ENCODE results near the gene PLEKHA6.
A peak's percentile ranks its signal among the peaks of the same experiment; 100 is the strongest.
"Not testable (repeated sequence)": the region's sequence is repeated elsewhere in the genome, so short reads cannot be mapped to it uniquely, and the experiment has no call there.

PLEKHA6 gene

DNA sequence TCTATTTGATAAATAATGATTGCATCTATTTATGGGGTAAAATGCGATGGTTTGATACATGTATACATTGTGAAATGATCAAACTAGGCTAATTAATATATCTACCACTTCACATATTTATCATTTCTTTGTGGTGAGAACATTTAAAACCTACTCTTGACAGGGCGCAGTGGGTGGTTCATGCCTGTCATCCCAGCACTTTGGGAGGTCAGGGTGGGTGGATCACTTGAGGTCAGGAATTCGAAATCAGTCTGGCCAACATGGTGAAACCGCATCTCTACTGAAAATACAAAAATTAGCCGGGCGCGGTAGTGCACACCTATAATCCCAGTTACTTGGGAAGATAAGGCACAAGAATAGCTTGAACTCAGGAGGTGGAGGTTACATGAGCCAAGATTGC lies 25.3 kb downstream of the PLEKHA6 start:
- no peak for DNase-seq

DNA sequence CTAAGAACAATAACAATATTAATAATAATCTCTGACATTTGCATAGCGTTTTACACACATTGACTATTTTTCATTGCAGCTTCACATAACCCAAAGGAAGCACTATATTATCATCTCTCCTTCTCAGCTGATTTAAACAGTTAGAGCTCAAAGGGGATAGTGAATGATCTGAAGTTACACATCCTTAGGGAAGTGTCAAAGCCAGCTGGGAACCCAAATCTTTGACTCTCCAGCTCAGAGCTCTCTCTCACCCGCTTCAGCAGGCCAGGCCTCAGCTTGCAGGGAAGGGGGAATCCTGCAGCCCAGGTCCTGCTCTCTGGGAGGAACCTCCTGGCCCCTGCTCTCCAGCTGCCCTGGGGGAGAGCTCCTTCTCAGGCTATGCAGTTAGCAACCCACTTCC lies 26.3 kb downstream of the PLEKHA6 start:
- no peak for DNase-seq

DNA sequence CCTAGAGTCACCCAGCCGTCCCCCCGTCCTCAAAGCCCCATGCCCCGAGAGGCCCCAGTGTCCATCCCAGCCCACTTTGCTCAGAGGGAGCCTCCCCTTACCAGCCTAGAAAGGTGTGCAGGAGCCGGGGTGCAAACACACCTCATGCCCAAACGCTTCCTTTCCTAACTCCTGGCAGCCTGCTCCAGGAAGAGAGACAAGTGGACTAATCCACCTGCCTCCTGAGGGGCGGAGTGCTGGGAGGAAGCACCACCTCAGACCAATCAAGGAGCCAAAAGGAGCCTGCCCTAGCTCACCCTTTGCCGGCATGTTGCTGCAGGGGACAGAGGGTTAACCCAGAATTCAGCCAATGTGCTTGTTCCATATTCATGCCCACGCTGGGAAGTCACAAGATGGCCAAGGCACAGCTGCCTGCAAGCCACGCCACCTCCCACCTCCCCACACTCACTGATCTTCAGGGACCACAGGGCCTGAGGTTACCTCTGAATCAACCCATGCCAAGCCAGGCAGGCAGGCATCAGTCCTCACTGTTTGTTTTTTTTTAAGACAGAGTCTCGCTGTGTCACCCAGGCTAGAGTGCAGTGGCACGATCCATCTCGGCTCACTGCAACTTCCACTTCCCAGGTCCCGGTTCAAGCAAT lies 27.8 kb downstream of the PLEKHA6 start:
- DNase-seq: no peak

DNA sequence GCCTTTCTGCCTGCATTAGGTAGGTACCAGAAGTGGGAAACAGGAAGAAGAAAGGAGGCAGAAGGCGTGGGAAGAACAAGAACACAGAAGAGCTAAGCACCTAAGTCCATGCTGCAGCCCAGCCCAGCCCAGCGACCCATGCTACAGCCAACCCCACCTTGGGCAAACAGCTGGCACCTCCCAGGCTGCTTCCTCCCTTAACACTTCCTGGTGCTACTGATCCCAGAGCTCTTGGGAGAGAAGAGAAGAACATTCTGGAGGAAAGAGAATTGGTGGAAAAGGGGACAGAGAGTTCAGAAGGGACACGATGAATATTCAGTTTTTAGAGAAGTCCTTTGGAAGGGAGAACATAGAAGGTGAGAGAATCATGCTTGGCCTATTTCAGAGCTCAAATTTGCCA lies 28.5 kb downstream of the PLEKHA6 start:
- no peak for DNase-seq

DNA sequence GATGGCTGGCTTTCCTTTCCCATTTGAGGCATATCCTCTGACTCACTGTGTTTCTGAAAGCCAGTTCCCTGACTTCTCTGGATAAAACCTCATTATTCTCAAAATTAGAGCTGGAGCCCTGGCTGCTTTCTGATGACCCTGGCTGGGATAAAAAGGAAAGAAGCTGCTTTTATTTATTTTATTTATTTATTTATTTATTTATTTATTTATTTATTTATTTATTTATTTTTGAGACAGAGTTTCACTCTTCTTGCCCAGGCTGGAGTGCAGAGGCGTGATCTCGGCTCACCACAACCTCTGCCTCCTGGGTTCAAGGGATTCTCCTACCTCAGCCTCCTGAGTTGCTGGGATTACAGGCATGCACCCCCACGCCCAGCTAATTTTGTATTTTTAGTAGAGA lies 31.9 kb downstream of the PLEKHA6 start:
- DNase-seq: not testable (repeated sequence)

DNA sequence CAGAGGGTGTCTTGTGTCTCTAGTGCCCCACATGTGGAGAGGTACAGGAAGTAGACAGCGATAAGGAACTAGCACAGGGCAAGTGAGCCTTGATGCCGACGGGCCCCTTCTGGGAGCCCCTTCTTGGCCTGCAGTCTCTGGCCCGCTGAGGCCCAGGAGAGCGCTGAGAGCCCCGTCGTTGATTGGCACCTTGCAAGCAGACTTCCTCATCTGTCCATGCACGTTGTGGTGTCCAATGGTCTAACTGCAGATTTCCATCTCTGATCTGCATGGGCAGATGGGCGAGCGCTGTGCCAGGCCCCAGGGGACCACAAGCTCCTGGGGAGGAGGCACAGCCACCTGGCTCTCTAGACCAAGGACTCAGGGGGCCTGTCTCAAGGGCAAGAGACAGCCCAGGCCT lies 32.4 kb downstream of the PLEKHA6 start:
- DNase-seq: no peak

DNA sequence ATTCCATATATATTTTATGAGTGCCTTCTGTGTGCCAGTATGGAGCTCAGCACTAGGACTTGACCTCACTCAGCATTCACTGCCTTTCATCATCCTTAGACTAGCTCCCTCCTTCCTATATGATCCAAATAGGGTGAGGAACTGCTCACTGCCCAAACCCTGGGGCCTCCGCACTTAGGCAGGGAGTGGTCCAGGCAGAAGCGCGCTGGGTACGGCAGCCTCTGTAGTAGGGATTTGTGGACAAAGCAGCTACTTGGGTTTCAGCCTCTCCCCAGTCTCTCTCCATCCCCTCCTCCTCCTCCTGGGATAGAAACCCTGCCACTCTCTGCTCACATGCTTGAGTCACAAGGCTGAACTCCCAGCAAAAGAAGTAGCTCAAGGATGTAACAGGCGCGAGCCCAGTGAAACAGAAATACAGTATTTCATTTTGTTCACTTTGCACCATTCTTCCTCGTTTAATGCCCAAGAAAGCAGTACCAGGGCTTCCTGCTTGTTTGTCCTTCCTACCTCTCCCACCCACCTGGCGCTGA lies 32.9 kb downstream of the PLEKHA6 start:
- no peak for DNase-seq

DNA sequence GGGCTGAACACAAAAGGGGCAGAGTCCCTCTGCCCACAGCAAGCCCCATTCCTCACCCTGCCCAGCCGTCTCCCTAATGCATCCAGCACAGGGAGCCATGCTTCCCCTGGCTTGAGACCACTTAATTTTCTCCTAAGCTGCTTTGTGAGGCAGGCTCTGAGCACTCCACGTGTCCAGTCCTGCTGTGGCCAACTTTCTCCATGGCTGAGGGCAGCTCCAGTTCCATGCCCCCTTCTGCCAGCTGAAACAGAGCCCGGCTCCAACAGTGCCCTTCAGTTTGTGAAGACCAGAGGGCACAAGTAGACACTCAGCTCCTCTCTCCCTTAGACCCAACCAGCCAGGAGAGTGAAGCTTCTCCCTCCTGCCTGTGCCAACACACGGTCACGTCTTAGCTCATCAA lies 33.8 kb downstream of the PLEKHA6 start:
- no peak for DNase-seq

DNA sequence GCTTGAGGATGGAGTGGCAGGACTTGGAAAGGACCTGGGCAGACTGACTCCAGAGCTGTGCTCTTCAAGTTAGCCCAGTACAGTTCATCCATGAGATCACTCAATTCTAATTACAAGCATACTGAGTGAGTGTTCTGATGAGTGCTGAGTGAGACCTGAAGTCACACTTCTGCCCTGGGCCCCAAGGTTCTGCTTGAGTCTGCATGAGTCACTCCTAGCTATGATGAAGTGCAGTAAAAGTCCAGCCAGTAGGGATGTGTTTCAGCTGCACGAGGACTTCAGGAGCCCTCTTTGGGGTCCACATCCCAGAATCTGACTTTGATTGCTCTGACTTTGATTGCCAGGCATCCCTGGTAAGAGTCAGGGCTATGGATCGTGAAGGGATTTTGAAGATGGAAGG lies 35.8 kb downstream of the PLEKHA6 start:
- peak; percentile 64 for DNase-seq

DNA sequence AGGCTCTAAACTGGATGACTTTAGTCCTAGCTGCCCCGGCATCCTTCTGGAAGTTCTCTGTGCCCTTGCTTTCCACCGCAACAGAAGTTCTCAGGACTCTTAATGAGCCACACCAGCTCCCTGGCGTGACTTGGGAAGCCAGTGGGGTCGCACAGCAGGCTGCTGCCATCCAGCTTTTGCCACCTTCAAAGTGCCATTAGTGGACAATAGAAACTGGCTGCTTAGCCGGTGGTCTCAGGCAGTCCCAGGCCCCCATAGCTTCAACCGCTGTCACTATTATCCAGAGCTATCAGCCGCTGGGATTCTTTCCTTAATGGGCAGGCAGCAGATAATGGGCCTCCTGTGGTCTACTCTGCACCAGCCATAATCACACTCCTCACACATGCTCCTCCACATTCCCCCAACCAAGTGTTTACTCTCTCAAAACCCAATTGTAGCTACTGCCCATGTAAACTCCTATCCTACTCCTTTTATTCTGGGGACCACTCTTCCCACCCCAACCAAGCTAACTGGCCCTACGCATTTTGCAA lies 37.3 kb downstream of the PLEKHA6 start:
- DNase-seq: no peak

DNA sequence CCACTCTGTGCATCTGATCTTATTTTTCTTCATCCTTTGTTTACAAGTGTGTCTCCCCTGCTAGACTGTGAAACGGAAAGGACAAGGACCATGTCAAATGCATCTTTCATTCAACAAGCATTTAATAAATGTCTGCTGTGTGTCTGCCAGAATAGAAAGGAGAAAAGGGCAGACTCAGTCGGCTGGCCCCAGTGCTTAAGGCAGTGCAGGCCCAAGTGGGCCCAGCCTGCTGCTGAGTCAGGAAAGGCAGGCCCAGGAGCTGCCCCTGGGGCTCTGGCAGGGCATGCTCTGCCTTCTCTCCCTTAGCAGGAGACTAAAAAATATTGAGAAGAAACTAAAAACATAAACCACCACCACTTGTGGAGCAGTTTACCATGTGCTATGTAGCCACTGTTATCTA lies 38.1 kb downstream of the PLEKHA6 start:
- no peak for DNase-seq

DNA sequence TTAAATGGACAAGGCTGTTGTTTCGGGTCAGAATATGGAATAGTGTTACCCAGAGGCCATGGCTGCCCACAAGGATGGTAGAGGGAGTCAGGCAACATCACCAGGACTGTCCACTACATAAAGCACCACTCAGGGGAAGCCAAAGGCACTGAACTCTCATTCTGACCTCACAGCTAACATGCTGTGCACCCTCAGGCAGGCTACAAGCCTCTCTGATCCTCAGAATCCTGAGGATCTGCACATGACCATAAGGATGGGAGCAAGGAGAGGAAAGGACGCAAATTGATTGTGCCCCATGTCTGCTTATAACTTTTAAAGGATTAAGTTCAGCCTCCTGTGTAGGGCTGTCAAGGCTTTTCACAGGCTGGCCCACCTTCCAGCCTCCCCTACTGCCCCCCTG lies 38.7 kb downstream of the PLEKHA6 start:
- no peak for DNase-seq

DNA sequence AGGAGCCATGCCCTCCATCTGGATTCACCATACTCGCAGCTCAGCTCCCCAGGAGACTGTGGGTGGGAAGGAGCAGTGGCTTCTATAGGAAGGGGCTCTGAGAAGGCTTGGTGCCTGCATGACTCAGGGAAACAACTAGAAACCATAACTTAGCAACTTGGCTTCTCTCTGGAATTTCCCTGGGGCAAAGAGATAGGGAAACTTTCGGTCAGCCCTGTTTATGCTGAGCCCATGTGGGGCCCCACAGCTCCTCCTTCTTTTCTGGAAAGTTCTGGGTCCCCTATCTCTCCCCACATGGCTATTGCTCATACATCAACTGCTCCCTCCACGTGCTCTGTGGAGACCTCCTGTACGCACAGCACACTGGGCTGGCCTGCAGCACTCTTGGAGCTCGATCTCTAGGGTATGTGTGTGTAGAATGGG lies 39.3 kb downstream of the PLEKHA6 start:
- peak; percentile 32 for DNase-seq

DNA sequence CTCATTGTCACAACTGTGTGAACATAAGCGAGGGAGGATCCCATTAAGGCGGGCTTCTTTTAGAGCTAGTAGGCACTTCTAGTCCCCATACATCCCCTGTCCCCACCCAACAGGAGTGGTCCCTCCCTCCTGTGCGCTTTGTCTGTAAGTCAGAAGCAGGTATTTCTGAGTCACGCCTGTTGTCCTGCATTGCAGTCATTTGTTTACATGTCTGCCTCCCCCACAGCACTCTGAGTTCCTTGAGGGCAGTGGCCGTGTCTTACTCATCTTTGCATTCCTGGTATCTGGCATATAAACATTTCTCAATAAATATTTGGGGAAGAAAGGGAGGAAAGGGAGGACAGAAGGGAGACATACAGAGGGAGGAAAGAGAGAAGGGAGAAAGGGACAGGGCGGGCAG lies 40.3 kb downstream of the PLEKHA6 start:
- DNase-seq: no peak

DNA sequence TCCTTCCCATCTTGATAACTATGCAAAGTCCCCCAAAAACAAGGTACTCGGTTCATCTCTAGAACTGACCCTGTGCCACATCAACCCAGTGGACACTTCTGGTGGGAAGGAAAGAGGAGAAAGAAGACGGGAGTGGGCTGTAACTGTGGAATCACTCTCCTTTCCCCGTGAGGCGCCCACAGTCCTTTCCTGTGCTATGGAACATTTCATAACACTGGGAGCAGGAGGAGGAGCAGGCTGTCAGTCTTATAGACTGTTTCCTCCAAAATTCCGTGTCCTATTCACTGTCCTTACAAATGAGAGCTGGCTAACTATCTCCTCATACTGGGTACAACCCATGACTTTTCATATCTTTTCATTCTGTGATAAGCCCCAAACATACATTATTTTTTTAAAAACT lies 40.7 kb downstream of the PLEKHA6 start:
- DNase-seq: no peak

DNA sequence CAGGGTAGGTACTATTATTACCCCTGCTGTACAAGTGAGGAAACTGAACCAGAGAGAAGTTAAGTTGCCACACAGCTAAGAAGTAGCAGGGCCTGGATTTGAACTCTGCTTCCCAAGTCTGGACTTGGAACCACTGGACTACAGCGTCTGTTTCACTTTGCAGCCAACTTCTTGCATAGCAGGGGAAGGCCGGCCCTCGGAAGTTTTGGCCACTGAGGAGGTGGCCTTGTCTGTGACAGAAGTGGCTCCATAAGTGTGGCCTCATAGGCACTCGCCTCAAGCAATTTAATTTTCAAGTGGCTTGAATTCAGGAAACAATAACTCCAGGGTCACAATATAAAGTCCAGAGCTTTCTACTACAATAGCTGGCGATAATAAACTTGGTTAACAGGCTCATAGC lies 41.4 kb downstream of the PLEKHA6 start:
- no peak for DNase-seq

DNA sequence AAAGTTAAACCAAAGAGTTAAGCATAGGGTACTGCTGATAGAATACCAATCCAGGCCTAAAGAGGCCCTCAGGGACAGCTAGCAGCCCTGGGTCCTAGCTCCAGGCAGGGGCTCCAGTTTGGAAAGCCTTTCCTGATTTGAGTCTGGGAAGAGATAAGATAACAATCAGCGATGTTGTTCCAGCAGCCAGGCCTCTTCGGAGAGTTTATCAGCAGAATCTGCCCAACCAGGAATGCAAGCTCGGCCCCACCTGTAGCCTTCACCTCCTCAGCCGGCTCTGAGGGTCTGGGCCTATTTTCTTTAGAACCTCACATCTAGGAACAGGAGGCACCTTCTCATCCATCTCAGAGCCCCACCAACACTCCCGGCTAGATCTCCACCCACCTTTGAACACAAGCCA lies 42.6 kb downstream of the PLEKHA6 start:
- DNase-seq: no peak

DNA sequence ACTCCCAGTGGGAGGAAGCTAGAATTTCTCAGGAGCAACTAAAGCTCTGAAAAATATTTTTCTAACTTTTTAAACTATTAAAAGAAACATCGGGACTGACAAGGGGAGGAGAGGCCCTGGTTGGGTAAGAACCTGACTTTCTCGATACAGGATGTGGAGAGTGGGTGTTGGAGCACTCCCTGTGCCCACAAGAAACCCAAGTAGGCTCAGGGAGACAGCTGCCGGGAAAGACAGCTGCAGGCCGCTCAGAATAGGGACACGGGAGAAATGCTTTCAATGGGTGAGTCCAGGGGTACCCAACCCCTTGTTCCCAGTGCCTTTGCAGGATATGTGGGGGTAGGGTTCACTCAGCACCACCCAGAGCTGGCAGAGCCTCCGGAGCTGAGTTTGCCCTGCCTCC lies 43.6 kb downstream of the PLEKHA6 start:
- no peak for DNase-seq

DNA sequence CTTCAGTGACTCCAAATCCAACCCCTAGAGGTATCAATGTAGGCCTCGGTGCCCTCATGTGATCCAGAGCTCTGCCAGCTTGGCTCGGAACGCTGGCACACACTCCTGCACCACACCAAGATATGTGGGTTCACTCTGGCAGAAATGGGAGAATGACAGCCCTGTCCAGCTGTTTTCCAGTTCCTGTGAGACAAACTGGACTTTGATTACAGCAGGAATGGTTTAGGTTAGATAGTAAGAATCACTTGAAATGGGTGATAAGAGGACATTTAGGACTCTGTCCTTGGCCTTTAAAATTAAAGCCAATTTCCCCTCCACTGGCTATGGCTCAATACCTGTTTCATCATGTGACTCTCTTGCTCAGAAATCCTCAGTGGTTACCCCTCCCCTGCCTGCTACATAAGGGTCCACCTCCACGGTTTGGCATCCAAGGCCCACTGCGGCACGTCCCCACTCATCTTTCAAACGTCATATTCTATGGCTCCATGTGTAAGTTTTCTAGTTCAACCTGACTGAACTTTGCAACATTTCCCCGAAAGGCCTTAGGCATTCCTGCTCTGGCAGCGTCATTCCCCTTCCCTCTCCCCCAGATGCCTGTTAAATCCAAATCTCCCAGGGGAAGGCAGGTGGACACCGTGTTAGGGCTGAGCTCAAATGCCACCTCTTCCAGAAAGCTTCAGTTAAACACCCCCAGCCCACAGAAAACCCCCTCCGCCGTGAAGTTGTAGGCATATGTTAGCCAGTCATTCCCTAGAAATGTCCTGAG lies 44.7 kb downstream of the PLEKHA6 start:
- DNase-seq: no peak

DNA sequence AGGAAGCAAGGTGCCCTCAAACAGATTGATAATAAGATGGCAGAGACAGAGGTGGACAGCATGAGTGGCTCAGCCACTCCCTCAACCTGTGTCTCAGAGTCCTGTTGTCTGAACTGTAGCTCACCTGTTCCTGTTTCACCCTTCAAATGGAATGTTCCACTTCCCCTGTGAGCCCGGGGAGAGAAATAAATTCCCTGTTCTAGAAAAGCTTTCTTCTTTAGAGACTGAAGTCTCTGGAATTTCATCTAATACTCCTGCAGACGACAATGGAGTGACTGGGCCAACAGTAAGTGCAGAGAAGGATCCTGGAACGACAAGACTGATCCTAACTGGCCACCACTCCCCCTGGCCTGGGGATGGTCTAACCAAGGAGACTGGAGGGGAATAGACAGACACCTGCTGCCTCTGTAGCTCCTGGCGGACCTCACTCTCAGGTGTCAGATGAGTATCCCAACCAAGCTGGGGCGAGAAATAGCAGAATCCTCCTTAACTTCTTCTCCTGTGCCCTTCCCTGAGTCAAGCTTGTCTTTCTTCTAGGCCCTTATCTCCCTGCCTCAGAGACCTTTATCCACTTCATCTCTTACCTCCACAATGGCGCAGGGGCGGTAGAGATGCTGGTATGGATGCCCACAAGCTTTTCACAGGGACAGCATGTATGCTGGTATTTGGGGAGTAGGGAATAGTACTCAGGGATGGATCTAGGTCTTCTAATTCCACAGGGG lies 45.4 kb downstream of the PLEKHA6 start:
- no peak for DNase-seq

DNA sequence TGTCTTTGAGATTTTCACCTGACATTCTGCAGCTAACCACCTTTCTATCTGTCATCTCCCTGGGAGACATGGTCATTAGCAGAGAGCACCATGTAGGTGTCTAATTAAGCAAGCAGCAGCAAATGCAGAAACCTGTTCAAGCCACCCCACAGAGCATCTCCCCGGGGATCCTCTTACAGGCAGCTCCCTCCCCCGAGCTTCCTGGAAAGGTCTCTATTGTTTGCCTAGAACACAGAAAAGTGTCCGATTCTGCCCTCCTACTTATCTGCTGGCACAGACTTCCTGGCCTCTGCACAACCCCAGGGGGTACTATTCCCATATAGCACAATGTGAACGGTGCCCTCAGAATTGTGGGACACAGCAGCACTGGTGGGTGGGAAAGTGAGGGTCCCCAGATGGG lies 46.1 kb downstream of the PLEKHA6 start:
- DNase-seq: no peak

DNA sequence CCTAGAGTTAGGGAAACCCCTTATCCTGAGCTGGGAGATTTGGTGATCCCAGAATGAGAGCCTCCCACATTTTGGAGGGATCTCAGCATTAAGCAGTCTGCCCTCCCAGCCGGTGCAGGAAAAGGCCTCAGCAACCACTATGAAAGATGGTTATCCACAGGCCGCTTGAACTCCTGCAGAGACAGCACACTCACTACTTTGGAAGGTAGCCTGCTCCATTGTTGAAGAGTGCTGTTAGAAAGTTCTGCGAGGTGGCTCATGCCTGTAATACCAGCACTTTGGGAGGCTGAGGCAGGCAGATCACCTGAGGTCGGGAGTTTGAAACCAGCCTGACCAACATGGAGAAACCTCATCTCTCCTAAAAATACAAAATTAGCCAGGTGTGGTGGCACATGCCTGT lies 48.8 kb downstream of the PLEKHA6 start:
- not testable (repeated sequence) for DNase-seq

DNA sequence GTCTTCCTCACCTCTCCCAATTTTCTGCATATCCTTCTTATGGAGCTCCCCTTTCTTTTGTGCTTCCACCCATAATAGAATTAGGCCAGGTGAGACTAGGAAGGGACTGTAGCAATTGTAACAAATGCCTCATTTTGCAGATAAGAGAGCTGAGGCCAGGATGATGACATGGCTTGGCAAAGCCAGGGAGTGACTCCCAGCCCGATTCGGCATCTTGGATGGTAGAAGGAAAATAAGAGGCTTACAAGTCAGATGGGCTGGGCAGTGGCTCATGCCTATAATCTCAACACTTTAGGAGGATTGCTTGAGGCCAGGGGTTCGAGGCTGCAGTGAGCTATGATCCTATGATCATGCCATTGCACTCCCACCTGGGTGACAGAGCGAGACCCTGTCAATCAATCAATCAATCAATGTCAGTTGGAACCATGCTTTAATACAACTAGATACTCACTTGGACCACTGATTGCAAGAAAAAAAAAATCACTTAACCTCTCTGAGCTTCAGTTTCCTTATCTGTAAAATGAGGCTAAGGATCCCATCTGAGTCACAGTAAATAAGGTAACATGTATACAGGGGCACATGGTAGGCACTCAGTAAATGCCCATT lies 51.6 kb downstream of the PLEKHA6 start:
- DNase-seq: no peak
